GM12801 (cell line): ENCODE data around the gene FDCSP.

ENCODE experiments used
- CTCF ChIP-seq: IDR thresholded peaks from one replicate; pipeline ENCODE4 v1.5.1; 2011; ENCODE audit warnings: control low read depth; ENCODE audit not compliant: insufficient read length; ENCODE audit errors: extremely low read depth

The FDCSP gene

GRCh38 chr4:70183940-70184246 is 42.0 kb upstream of the FDCSP start:
- TF ChIP-seq CTCF = no peak

- no peak for TF ChIP-seq CTCF
Measured at GRCh38 chr4:70187216-70187615, 38.7 kb upstream of the FDCSP start.

- no peak for TF ChIP-seq CTCF
Measured at GRCh38 chr4:70190579-70190978, 35.3 kb upstream of the FDCSP start.

GRCh38 chr4:70191647-70192046 is 34.3 kb upstream of the FDCSP start:
- TF ChIP-seq CTCF = no peak

- TF ChIP-seq CTCF = no peak
Measured at GRCh38 chr4:70192895-70193294, 33.0 kb upstream of the FDCSP start.

- no peak for TF ChIP-seq CTCF
Measured at GRCh38 chr4:70195425-70195824, 30.5 kb upstream of the FDCSP start, which contains the start of gene ODAM. ODAM (plus strand) TSS chr4:70195725; CDS start chr4:70196544, 819 bp downstream.

GRCh38 chr4:70196857-70197256 is 29.1 kb upstream of the FDCSP start:
- no peak for TF ChIP-seq CTCF

GRCh38 chr4:70197842-70198241 is 28.1 kb upstream of the FDCSP start:
- TF ChIP-seq CTCF = no peak
